Loucy (cell line): ENCODE measurements around the gene TMEM150B.

Experiments used
- CTCF ChIP-seq: fragments of 200-600 bp; sonication (generic); conservative IDR thresholded peaks from 2 replicates; pipeline ENCODE4 v1.5.1; 2014; ENCODE audit warnings: mild to moderate bottlenecking, antibody characterized with exemption, low read length
- EZH2phosphoT487 ChIP-seq: fragments of 200-600 bp; IDR thresholded peaks from 2 replicates; pipeline ENCODE4 v1.6.1; 2018; ENCODE audit warnings: antibody characterized with exemption, mild to moderate bottlenecking, moderate library complexity, borderline replicate concordance

GRCh38 chr19:55306712-55307111, 18.4 kb downstream of the TMEM150B start:
- no peak for TF ChIP-seq CTCF
- no peak for TF ChIP-seq EZH2phosphoT487
